ENCODE results near the gene NFIL3.

The NFIL3 gene

DNA sequence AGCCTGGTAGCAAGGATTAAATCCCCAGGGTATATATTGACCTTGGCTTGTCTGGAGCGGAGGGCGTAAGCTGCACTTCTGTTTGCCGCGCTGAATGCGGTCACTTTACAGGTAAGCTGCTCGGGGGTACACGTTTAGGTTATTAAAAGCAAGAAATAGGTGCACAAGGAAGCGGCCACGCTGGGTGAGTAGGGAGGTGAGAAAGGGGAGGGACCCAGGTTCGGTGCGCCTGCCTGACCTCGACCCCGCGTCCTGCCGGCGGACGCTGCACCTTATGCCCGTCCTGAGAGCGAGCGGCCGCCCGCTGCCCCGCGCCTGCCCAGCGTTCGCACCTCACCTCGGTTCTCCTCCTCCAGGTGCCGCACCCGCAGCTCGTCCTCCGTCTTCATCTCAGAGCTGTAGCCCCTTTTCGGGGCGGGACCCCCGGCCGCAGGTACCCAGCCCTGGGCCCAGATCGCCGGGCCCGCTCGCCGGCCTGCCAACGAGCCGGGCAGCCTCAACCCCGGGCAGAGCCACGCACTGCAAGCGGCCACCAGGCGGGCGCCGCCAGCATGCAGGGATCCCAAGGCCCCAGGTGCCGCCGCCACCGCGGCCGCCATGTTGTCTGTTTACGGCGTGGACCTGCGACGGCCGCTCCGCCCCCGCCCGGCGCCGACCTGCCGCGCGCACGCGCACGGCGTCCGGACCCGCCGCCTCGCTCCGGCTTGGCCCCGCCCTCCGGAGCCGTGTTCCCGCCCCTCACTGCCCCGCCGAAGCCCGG lies 62.2 kb downstream of the NFIL3 start, which contains the start of gene AUH:
Gene AUH, minus strand, starts transcription at position 628 of the 760 bp plus-strand sequence. Its CDS starts 29 bp downstream, at position 599.
- peaks cover 19 to 31% (median 23%) of the 10 kb centered on the region in 10 experiments for H3K4me1 ChIP-seq
- H3K27me3 ChIP-seq = no peaks in the 10 kb centered on the region
- peaks cover 20 to 32% (median 31%) of the 10 kb centered on the region in 11 experiments for H3K9me3 ChIP-seq (replicated peaks in 1 of 11)
- H3K36me3 ChIP-seq = peaks cover 0 to 29% (median 8%) of the 10 kb centered on the region in 11 experiments; a peak in 12 of 22 replicates
- peaks cover 0 to 11% (median 0%) of the 10 kb centered on the region in 11 experiments; a peak in 7 of 22 replicates for H4K20me1 ChIP-seq
- peak within 1 kb of the TSS; percentile 78 to 97 (median 85) for H3K4me2 ChIP-seq
- H3K4me3 ChIP-seq = peak within 1 kb of the TSS; percentile 86 to 100 (median 99)
- no peak for TF ChIP-seq Cebpa-rat (IDR thresholded peaks at IDR 0.05)
- H3K9ac ChIP-seq = peak within 1 kb of the TSS; percentile 87 to 97 (median 95)
- H3K27ac ChIP-seq = peak within 1 kb of the TSS; percentile 87 to 96 (median 91)

DNA sequence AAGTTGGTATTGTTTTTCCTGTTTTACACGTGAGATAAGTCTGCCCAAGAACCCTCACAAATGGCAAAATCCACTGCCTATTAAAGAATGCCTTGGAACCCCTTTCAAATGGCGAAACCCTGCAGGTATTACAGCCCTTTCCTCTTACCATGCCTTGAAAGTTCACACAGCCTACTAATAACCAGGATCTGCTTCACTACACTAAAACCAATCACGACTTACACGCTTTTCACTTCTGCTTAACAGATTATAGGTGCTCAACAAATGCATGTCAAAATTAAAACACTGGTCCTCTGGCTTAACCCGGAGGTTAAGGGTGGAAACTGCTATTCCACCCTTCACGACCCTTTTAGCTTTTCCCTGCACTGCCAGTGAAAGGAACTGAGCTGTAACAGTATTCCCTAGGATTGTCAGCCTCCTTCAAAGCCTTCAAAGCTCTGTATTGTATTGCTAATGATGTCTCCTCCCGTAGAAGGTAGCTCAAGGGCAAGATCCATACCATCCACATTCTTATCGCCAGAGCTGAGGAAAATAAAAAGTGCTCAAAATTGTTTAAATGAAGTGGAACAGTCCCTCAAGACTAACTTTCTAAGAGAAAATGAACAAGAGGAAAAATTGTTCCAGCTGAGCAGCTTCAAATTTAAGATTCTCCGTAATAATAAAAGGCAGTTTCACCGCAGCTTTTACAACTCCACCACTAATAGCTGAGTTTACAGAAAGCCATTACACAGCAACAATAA lies 62.9 kb downstream of the NFIL3 start:
- no peak for TF ChIP-seq Cebpa-rat (IDR thresholded peaks at IDR 0.05)
- peak overlapping the region; percentile 78 to 97 (median 85) for H3K4me2 ChIP-seq
- peaks cover 0 to 36% (median 16%) of the 10 kb centered on the region in 11 experiments; a peak in 16 of 22 replicates for H3K36me3 ChIP-seq
- H3K4me3 ChIP-seq = peak overlapping the region; percentile 86 to 100 (median 99)
- peaks cover 0 to 11% (median 0%) of the 10 kb centered on the region in 11 experiments; a peak in 7 of 22 replicates for H4K20me1 ChIP-seq
- peak overlapping the region; percentile 87 to 96 (median 91); a peak in 21 of 22 replicates for H3K27ac ChIP-seq
- H3K9ac ChIP-seq = peak overlapping the region; percentile 87 to 97 (median 95)
- H3K27me3 ChIP-seq = no peaks in the 10 kb centered on the region
- H3K9me3 ChIP-seq (replicated peaks in 1 of 11) = peaks cover 20 to 28% (median 27%) of the 10 kb centered on the region in 11 experiments
- H3K4me1 ChIP-seq = peaks cover 19 to 31% (median 23%) of the 10 kb centered on the region in 10 experiments

DNA sequence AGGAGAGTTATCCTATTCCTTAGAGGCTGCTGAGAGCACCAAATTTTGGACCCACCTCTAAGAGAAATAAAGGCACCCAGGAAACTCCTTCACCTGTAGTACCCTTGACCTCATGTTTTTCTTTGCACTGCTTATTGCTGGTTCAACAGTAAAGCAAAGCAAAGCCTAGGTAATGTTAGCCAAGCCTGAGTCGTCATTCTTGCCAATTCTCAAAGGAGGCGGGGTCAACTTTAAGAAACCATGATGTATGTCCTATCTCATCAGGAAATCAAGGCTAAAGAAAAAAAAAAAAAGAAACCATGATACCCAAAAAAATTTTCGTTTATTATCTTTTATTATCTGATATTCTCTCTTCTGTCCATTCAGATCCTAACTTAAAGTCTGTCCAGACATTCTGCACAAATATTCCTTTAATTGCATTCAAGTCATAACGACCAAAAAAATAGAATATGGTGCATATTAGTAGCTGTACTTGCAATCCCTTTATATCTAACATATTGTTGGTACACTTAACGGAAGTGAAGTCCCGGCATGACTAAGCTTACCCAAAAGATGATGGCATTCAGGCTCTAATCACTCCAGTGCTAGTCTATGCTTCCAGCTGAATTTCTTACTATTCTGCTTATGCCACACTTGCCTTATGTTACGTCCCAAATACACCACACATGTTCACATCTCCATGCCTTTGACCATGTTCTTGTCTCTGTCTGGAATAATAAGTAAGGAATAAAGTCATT lies 63.7 kb downstream of the NFIL3 start:
- peaks cover 12 to 20% (median 19%) of the 10 kb centered on the region in 11 experiments for H3K9me3 ChIP-seq (replicated peaks in 1 of 11)
- peak overlapping the region; percentile 78 to 97 (median 85) for H3K4me2 ChIP-seq
- peaks cover 5 to 44% (median 24%) of the 10 kb centered on the region in 11 experiments; a peak in 20 of 22 replicates for H3K36me3 ChIP-seq
- peak overlapping the region in 6 of 11 experiments; percentile 91 to 97 (median 94); a peak in 6 of 22 replicates for H3K9ac ChIP-seq
- peak overlapping the region in 7 of 10 experiments; percentile 91 to 100 (median 99); a peak in 8 of 20 replicates for H3K4me3 ChIP-seq
- peaks cover 0 to 11% (median 0%) of the 10 kb centered on the region in 11 experiments; a peak in 7 of 22 replicates for H4K20me1 ChIP-seq
- TF ChIP-seq Cebpa-rat (IDR thresholded peaks at IDR 0.05) = no peak
- peak overlapping the region in 1 of 11 experiments; percentile 94; a peak in 1 of 22 replicates for H3K27ac ChIP-seq
- no peaks in the 10 kb centered on the region for H3K27me3 ChIP-seq
- peaks cover 19 to 31% (median 23%) of the 10 kb centered on the region in 10 experiments for H3K4me1 ChIP-seq

GRCh38 chr9:91359083-91359482 lies 64.5 kb downstream of the NFIL3 start:
- Histone ChIP-seq H3K4me1 (peaks cover 19 to 31% (median 23%) of the 10 kb centered on the region in 10 experiments), H4K20me1 (peaks cover 0 to 11% (median 0%) of the 10 kb centered on the region in 11 experiments; a peak in 7 of 22 replicates), H3K4me2 (peak overlapping the region in 6 of 11 experiments; percentile 83 to 97 (median 86); a peak in 5 of 22 replicates), H3K36me3 (peaks cover 11 to 52% (median 32%) of the 10 kb centered on the region in 11 experiments; a peak in 20 of 22 replicates), H3K4me3 (no peak overlapping the region), H3K9ac (peak overlapping the region in 1 of 11 experiments; percentile 27; a peak in 1 of 22 replicates), H3K9me3 (replicated peaks in 1 of 11) (peaks cover 4 to 12% (median 11%) of the 10 kb centered on the region in 11 experiments), H3K27me3 (no peaks in the 10 kb centered on the region), H3K27ac (no peak overlapping the region)
- no peak for TF ChIP-seq Cebpa-rat (IDR thresholded peaks at IDR 0.05)
